ENCODE data around the gene CNTNAP2.

GRCh38 chr7:148135116-148135515 is 2018.5 kb downstream of the CNTNAP2 start:
- TF ChIP-seq CTCF (IDR thresholded peaks at IDR 0.05) (no peak), POLR2A (IDR thresholded peaks at IDR 0.05) (no peak)
